ENCODE data around the gene TTN.

GRCh38 chr2:178506524-178506923 is 300.7 kb downstream of the TTN start:
- no peak for TF ChIP-seq CTCF (conservative IDR thresholded peaks at IDR 0.05; ENCODE audit: low read length)
- no peak for TF ChIP-seq EZH2phosphoT487 (IDR thresholded peaks at IDR 0.05; ENCODE audit: borderline replicate concordance)
